Inferior parietal cortex (tissue), 1 donor: ENCODE measurements around the gene TCF7L2.

Source experiments
- DNase-seq: peaks from one replicate; pipeline ENCODE4 v3.0.0-alpha.2; 2016; ENCODE audit errors: extremely low spot score

Gene TCF7L2

GRCh38 chr10:112966194-112966855 is 16.3 kb downstream of the TCF7L2 start:
- DNase-seq = no peak

GRCh38 chr10:112967200-112967599 is 17.2 kb downstream of the TCF7L2 start:
- DNase-seq = no peak

GRCh38 chr10:112969131-112969530 is 19.1 kb downstream of the TCF7L2 start:
- no peak for DNase-seq

GRCh38 chr10:112969542-112969941 is 19.5 kb downstream of the TCF7L2 start:
- DNase-seq = no peak

GRCh38 chr10:112970021-112970420 is 20.0 kb downstream of the TCF7L2 start:
- DNase-seq = no peak

- no peak for DNase-seq
Measured at GRCh38 chr10:112972606-112973005, 22.6 kb downstream of the TCF7L2 start.

GRCh38 chr10:112973046-112973445 is 23.0 kb downstream of the TCF7L2 start:
- no peak for DNase-seq

GRCh38 chr10:112973805-112974204 is 23.8 kb downstream of the TCF7L2 start:
- no peak for DNase-seq

GRCh38 chr10:112977426-112977898 is 27.4 kb downstream of the TCF7L2 start:
- no peak for DNase-seq

GRCh38 chr10:112979927-112980326 is 29.9 kb downstream of the TCF7L2 start:
- no peak for DNase-seq

GRCh38 chr10:112980937-112981336 is 30.9 kb downstream of the TCF7L2 start:
- no peak for DNase-seq

GRCh38 chr10:112981553-112981952 is 31.5 kb downstream of the TCF7L2 start:
- no peak for DNase-seq

GRCh38 chr10:112983444-112984056 is 33.5 kb downstream of the TCF7L2 start:
- no peak for DNase-seq

- no peak for DNase-seq
Measured at GRCh38 chr10:112984756-112985155, 34.7 kb downstream of the TCF7L2 start.

GRCh38 chr10:112985690-112986543 is 35.9 kb downstream of the TCF7L2 start:
- DNase-seq = no peak

- DNase-seq = no peak
Measured at GRCh38 chr10:112986544-112987190, 36.6 kb downstream of the TCF7L2 start.

- no peak for DNase-seq
Measured at GRCh38 chr10:112988839-112989406, 38.9 kb downstream of the TCF7L2 start.

- no peak for DNase-seq
Measured at GRCh38 chr10:112989826-112990225, 39.8 kb downstream of the TCF7L2 start.

- no peak for DNase-seq
Measured at GRCh38 chr10:112990271-112990670, 40.2 kb downstream of the TCF7L2 start.

GRCh38 chr10:112991888-112992491 is 41.9 kb downstream of the TCF7L2 start:
- no peak for DNase-seq

GRCh38 chr10:112996462-112996861 is 46.4 kb downstream of the TCF7L2 start:
- DNase-seq = no peak
